Raji (cell line): ENCODE measurements around the gene CNFN.

Experiments
- POLR2A ChIP-seq: IDR thresholded peaks from 2 replicates; pipeline ENCODE4 v1.6.1; 2011; ENCODE audit warnings: low read depth, low read length, control low read depth; ENCODE audit not compliant: insufficient read depth

CNFN gene

DNA sequence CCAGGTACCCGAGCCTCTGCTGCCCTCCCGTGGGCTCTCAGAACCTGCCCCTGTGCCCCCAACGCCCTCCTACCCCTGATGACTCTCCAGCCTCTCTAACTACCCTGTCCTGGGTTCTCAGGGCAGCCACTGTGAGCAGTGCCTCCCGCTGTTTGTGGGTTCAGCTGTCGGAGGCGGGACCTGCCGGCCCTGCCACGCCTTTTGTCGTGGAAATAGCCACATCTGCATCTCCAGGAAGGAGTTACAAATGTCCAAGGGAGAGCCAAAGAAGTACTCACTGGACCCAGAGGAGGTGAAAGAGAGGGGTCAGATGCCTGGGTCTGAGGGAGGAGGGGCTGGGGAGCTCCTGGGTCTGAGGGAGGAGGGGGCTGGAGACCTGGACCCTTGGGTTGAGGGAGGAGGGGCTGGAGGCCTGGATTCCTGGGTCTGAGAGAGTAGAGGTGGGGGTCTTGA, 20.0 kb downstream of the CNFN start:
- TF ChIP-seq POLR2A, result no peak

DNA sequence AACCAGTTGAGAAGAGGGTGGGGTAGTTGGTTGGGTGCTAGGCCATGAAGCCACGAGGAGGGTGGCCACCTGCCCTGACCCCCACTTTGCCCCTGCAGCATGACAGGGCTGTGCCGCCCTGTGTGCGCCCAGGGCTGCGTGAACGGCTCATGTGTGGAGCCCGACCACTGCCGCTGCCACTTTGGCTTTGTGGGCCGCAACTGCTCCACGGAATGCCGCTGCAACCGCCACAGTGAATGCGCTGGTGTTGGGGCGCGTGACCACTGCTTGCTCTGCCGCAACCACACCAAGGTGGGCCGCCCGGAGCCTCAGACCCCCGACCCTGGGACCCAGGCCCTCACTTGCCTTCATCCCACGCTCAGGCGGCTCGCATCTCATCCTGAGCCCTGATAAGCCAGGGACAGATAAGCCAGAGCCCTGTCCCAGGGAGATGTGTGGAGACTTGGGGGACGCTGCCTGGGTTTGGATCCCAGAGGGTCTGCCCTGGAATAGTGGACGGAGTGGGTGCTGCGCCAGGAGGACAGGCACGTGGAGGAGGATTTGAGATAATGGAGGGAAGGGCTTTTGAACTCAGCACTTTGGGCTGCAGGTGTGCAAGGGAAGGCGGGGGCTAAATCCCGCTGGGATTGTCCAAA, 20.5 kb downstream of the CNFN start:
- no peak for TF ChIP-seq POLR2A

DNA sequence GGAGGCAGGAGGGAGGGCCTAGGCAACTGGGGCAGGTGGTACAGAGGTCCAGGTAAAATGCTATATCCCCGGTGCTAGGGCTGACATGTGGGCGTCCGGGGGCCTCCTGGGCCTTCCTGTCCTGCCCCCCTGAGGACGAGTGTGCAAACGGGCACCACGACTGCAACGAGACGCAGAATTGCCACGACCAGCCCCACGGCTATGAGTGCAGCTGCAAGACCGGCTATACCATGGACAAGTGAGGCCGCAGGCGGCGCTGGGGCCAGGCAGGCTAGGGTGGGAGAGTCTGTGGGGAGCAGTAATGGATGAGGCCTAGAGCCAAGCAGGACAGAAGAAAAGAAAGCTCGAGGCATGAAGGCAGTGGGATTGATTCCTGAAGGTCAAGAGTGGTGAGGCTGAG, 21.3 kb downstream of the CNFN start:
- TF ChIP-seq POLR2A, result no peak

DNA sequence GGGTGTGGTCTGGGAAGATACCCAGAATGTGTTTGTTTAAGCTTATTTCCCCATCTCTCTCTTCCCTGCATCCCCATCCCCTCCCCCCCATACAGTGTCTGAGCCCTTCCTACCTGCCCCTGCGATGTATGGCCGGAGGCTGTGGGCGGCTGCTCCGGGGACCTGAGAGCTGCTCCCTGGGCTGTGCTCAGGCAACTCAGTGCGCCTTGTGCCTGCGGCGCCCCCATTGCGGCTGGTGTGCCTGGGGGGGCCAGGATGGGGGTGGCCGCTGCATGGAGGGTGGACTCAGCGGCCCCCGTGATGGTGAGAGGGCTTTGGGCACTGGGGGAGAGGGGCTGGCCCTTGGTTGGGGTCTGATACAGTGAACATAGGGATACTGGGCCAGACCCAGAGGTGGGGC, 21.7 kb downstream of the CNFN start:
- TF ChIP-seq POLR2A, result no peak

- no peak for TF ChIP-seq POLR2A
Measured at GRCh38 chr19:42367929-42368328, 22.2 kb downstream of the CNFN start.

GRCh38 chr19:42366673-42367072, 23.4 kb downstream of the CNFN start:
- TF ChIP-seq POLR2A, result no peak

DNA sequence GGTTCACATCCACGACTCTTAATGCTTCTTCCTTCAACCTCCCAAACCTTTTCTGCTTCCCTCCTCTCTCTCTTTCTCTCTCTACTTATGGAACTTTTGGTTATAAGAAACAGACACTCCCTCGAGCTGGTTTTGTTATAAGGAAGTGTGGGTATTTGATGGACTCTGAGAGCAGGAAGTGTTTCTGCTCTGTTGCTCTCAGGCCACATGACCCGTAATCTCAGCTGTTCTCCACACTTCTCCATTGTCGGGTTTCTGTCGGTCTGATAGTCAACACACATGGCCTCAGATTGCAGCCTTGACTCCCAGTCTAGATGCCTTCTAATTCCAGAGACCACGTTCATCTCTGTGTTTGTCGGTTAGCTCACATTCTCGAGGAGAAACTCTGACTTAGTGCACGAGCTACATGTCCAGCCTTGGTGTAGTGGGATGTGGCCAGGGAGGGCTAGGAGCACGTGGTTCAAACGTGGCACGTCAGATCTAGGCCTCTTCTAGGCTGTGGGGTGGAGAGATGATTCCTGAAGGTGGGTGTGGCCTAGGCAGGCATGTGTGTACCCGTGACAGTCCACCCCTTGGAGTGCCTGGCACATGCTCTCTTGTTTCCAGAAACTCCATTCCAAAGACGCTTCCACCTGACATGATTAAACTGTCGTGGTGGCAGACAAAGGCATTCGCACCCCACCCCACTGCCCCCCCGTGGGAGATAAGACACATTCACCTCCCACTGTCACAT, 26.3 kb downstream of the CNFN start:
- no peak for TF ChIP-seq POLR2A

- no peak for TF ChIP-seq POLR2A
Measured at GRCh38 chr19:42362891-42363440, 27.1 kb downstream of the CNFN start.

GRCh38 chr19:42362342-42362741, 27.8 kb downstream of the CNFN start:
- no peak for TF ChIP-seq POLR2A

- no peak for TF ChIP-seq POLR2A
Measured at GRCh38 chr19:42361545-42361910, 28.6 kb downstream of the CNFN start.

- no peak for TF ChIP-seq POLR2A
Measured at GRCh38 chr19:42360787-42361544, 29.1 kb downstream of the CNFN start.

DNA sequence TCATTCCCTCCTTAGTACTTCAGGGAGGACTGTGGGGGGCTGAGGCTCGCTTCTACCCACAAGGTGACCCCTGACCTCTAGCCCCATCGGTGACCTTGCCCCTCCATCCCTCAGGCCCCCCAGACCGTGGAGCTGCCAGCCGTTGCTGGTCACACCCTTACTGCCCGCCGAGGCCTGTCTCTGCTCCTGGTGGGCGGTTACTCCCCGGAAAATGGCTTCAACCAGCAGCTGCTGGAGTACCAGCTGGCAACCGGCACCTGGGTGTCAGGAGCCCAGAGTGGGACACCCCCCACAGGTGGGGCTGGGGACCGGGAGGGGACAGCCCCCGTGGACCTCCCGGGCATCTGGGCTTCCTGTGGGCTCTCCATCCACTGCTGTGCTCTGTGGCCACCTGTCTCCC, 32.8 kb downstream of the CNFN start:
- TF ChIP-seq POLR2A, result no peak

DNA sequence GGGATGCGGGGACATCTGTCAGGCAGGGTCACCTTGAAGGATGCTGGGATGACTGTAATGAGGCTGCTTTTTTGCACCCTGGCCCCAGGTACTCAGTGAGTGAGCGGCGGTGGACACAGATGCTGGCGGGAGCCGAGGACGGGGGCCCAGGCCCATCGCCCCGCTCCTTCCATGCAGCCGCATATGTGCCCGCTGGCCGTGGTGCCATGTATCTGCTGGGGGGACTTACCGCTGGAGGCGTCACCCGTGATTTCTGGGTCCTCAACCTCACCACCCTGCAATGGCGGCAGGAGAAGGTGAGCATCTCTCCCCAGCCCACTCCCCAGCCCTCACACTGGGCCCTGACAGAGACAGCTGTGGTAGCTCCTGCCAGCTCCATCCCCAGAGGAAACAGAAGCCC, 33.4 kb downstream of the CNFN start:
- TF ChIP-seq POLR2A, result no peak

- TF ChIP-seq POLR2A, result no peak
Measured at GRCh38 chr19:42355896-42356295, 34.2 kb downstream of the CNFN start.

- no peak for TF ChIP-seq POLR2A
Measured at GRCh38 chr19:42353341-42354015, 36.6 kb downstream of the CNFN start.
